NCI-H345 treated with DMSO at 0.1 percent for 48 hours (cell line): ENCODE measurements around the gene SLX1B.
"Not testable (repeated sequence)": the region's sequence is repeated elsewhere in the genome, so short reads cannot be mapped to it uniquely, and the experiment has no call there.

Experiments
- DNase-seq: peaks from one replicate; lab custom pipeline; 2025; ENCODE audit not compliant: unreplicated experiment; lab: John Stamatoyannopoulos, UW

SLX1B gene

DNA sequence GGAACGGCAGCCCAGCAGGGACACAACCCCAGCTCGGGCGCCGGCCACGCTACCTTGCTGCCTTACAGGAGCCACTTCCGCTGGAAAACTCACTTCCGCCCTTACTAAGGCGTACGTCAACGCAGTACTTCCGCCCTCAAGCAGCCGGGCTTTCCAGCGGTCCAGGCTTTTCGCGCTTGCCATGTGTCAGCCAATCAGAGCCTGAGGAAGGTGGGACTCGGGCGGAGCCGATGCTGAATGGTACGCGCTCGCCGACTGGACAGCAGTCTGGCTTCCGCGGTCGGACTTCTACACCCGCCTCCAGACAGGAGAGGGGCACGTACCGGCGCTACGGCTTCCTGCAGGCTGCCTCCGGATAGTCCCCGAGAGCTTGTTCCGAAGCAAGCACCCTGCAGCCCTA lies at the start of gene SLX1B, which contains the start of gene BOLA2:
Gene SLX1B (plus strand): TSS at position 265 of the 400 bp plus-strand sequence.
Gene BOLA2 (minus strand): TSS at position 83 of the 400 bp plus-strand sequence. CDS start 98 bp downstream, outside the sequence.
- DNase-seq: not testable (repeated sequence)

GRCh38 chr16:29405249-29405648 lies 49.1 kb upstream of the SLX1B start:
- not testable (repeated sequence) for DNase-seq

DNA sequence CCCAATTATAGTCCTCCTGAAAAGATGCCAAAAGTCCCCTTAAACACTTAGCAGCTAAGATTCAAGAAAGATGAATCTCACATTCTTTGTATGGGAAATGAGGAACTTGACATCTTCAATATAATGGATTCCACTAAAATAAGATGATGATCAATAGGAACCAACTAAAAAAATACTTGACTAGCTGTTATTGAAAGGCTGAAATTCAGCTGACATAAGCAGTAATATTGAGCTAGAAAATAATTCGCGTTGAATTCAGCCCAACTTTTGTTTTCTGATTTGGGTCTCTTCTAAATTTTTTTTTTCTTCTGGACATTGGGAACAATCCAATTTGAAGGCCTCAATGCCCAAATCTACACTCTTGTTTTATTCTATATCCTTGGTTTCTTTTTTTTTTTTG lies 30.7 kb upstream of the SLX1B start:
- DNase-seq: not testable (repeated sequence)

- DNase-seq: not testable (repeated sequence)
Observed at GRCh38 chr16:29425390-29425789, 28.9 kb upstream of the SLX1B start.

DNA sequence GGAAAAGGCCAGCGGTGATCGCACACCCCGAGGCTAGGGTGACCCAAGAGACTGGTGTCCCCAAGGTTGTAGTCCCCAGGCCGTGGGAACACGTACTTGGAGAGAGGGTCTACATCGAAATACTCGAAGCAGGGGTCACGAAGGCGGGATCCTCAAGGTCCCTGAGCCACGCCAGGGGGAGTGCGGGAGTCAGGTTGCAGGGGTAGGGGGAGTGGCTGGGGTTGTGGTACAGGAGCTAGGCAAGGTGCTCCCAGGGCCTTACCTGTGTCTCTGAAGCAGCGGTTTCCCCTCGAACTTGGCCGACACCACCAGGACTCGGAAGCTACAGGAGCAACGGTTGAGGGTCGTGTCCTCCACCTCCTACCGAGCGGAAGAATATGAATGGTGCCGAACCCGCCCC lies 579 bp upstream of the SLX1B start:
- not testable (repeated sequence) for DNase-seq

GRCh38 chr16:29454828-29455227 lies 495 bp downstream of the SLX1B start:
- not testable (repeated sequence) for DNase-seq

- not testable (repeated sequence) for DNase-seq
Observed at GRCh38 chr16:29457660-29458059, 3.3 kb downstream of the SLX1B start.

DNA sequence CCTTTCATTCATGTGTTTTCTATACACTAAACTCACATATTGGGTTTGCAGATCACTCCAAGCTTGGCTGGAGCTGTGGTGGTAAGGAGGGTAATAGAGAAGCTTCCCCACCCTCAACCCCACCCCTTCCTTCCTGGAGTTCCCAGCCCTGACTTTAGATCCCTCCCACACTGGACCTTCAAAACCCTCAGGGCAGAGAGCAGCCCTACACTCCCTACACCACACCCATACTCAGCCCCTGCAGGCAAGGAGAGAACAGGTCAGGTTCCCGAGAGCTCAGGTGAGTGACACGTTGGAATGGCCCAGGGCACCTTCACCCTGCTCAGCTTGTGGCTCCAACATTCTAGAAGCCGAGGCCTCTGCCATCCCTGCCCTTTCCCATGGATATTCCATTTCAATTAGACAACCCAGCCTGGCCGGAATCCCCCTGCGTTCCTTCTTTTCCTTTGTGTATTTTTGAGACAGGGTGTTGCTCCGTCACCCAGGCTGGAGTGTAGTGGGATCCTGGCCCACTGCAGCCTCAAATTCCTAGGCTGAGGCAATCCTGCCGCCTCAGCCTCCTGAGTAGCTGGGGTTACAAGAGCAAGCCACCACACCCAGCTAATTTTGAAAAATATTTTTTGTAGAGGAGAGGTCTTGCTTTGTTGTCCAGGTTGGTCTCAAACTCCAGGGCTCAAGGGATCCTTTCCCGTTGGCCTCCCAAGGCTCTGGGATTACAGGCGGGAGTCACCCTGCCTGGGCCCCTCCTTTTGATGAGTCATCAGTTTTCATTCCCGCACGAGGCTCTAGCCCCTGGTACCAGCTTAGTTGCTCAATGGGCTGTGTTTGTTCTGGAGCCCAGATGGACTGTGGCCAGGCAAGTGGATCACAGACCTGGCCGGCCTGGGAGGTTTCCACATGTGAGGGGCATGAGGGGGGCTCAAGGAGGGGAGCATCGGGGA lies 5.6 kb downstream of the SLX1B start, which contains the start of gene SULT1A4:
Gene SULT1A4 (plus strand): TSS at position 208 of the 941 bp plus-strand sequence. CDS start 1,473 bp downstream, outside the sequence.
- not testable (repeated sequence) for DNase-seq

GRCh38 chr16:29460647-29461030 lies 6.3 kb downstream of the SLX1B start:
- not testable (repeated sequence) for DNase-seq

- DNase-seq: not testable (repeated sequence)
Observed at GRCh38 chr16:29465985-29466824, 11.9 kb downstream of the SLX1B start.

DNA sequence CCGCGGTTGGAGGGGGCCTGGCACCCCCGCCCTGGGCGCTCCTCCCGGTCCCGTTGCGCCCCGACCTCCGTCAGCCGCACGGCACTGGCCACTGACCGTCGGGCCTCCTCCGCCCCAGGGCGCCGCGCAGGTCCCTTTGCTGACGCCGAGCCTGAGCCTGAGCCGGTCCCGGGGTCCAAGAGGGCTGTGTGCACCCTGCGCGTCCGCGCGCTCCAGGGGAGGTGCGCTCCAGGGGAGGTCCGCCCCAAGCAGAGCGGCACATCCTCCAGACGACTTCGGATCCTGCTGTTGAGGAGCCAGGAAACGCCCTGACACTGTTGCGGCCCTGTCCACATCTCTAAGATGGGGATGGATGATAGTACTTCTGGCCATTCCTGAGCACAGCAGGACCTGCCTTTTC lies 12.6 kb downstream of the SLX1B start:
- DNase-seq: not testable (repeated sequence)

DNA sequence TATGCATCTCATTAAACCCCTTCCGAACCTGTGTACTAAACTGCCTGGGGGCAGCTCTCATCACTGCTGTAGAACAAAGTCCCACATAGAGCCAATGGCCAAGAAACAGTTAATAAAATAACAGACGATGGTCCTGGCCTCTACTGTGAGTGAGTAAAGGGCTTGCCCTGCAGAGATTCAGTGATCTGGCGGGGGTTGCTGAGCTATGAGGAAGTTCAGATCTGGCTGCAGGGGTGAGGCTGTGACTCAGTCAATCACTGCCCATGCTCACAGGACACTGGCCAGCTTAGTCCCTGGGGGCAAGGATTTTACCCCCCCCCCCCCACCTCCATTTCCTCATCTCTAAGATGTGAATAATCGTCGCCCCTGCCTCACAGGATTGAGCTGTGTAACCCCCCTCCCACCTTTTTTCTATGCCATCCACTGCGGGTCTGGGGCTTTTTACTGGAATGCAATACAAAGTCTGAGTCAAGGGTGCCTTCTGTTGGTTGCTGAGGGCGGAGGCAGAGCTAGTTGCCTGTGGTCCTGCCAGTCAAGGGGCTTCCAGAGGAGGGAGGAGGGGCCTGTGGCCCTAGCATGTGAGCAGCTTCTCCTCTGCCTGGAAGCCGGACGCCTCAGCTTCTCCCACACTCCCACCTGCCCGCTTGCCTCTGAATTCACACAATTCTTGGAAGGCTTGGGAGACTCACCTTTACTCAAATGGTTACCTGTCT lies 13.5 kb downstream of the SLX1B start:
- DNase-seq: not testable (repeated sequence)

GRCh38 chr16:29469660-29470059 lies 15.3 kb downstream of the SLX1B start:
- DNase-seq: not testable (repeated sequence)

DNA sequence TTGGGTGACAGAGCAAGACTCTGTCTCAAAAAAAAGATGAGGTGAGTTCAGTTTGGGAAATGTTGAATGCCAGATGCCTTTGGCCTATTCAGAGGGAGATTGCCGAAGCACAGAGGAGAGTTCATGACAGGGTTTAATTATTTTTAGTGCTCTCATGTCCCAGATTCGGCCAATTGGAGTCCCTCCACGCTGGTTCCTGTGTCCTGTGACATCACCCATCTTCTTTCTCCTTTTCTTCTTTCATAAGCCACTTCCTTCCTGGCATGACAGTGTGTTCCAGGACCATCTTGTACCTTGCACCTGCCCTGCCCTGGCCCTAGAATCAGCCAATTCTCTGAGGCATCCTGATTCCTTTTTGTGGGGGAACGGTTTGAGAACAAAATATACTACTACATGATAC lies 17.7 kb downstream of the SLX1B start:
- not testable (repeated sequence) for DNase-seq

DNA sequence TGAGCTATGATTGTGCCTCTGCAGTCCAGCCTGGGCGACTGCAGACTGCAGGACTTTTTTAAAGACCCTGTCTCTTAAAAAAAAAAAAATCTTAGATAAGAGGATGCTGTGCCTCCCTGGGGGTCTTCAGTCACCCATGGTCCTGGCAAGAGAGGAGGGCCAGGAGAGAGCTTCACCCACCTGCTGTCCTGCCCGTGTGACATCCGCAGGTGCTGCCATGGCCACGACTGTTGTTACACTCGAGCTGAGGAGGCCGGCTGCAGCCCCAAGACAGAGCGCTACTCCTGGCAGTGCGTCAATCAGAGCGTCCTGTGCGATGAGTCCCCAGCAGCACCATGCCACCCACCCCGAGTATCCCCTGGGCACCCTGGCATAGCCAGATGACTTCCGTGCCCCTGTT lies 27.9 kb downstream of the SLX1B start:
- not testable (repeated sequence) for DNase-seq

DNA sequence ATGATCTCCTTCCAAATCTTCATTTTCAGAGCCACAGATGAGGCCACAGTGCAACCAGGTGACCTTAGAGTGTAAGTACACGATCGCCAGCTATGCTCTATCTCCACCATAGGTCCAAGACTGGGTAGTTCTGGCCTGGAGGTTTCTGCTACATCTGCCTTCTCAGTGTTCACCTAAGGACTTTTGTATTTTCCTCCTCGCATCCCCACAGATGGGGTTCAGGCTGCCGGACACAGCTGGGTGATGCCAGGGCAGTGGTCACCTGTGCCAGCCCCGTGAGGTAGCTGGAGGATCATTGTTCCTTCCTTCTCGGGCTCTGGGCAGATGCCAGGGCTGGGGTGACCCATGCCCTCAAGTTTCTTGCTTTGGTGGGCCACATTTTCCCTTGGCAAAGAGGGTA lies 52.0 kb downstream of the SLX1B start, which contains the start of gene NPIPB12:
Gene NPIPB12 (minus strand): TSS at position 101 of the 400 bp plus-strand sequence.
- not testable (repeated sequence) for DNase-seq
